Neural progenitor cell (in vitro differentiated cells): ENCODE data around the gene MYOF. TPM values are rescaled to one million over a fixed set of nuclear protein-coding genes. Genes with fewer than 3 reads are reported as not detected.
"Not testable (repeated sequence)": the region's sequence is repeated elsewhere in the genome, so short reads cannot be mapped to it uniquely, and the experiment has no call there.

Experiments
- DNase-seq: peaks from one replicate; pipeline ENCODE4 v3.0.0-alpha.2; 2016; ENCODE audit warnings: low spot score
- H2AFZ ChIP-seq: fragments of 200-600 bp; sonication (generic); replicated peaks from 2 replicates; pipeline ENCODE4 v1.6.1; 2016; ENCODE audit warnings: antibody characterized with exemption
- H3F3A ChIP-seq: fragments of 200-600 bp; sonication (generic); 2 replicates; pipeline ENCODE4 v1.6.1; 2016; ENCODE audit warnings: antibody characterized with exemption, low read depth
- H3K27ac ChIP-seq: fragments of 200-600 bp; sonication (generic); 2 replicates; pipeline ENCODE4 v1.5.1; 2016; ENCODE audit warnings: mild to moderate bottlenecking
- H3K27me3 ChIP-seq: fragments of 200-600 bp; sonication (generic); 2 replicates; pipeline ENCODE4 v1.6.1; 2016; ENCODE audit warnings: mild to moderate bottlenecking, moderate library complexity
- H3K36me3 ChIP-seq: fragments of 200-600 bp; sonication (generic); 2 replicates; pipeline ENCODE4 v1.5.1; 2016
- H3K4me1 ChIP-seq: fragments of 200-600 bp; sonication (generic); 2 replicates; pipeline ENCODE4 v1.6.1; 2016; ENCODE audit warnings: mixed run types
- H3K4me2 ChIP-seq: fragments of 200-600 bp; sonication (generic); 2 replicates; pipeline ENCODE4 v1.6.1; 2016
- H3K4me3 ChIP-seq: fragments of 200-600 bp; sonication (generic); 2 replicates; pipeline ENCODE4 v1.5.1; 2016
- H3K79me2 ChIP-seq: fragments of 200-600 bp; sonication (generic); 2 replicates; pipeline ENCODE4 v1.6.1; 2016; ENCODE audit warnings: low read depth
- H3K9ac ChIP-seq: fragments of 200-600 bp; sonication (generic); 2 replicates; pipeline ENCODE4 v1.6.1; 2016
- H3K9me3 ChIP-seq: fragments of 200-600 bp; sonication (generic); 2 replicates; pipeline ENCODE4 v1.5.1; 2016; ENCODE audit warnings: low read depth
- H4K20me1 ChIP-seq: fragments of 200-600 bp; sonication (generic); 2 replicates; pipeline ENCODE4 v1.6.1; 2016; ENCODE audit warnings: low read depth
- H3K27ac Mint-ChIP-seq: 3 replicates; pipeline ENCODE4 v1.8.0; 2021; ENCODE audit warnings: mixed read lengths
- H3K27me3 Mint-ChIP-seq: 2 replicates; pipeline ENCODE4 v1.8.0; 2022; ENCODE audit warnings: low read depth, mild to moderate bottlenecking, inconsistent platforms, moderate library complexity, mixed read lengths; ENCODE audit not compliant: insufficient read depth
- H3K36me3 Mint-ChIP-seq: 3 replicates; pipeline ENCODE4 v1.8.0; 2021; ENCODE audit warnings: mixed read lengths
- H3K4me1 Mint-ChIP-seq: 3 replicates; pipeline ENCODE4 v1.8.0; 2021; ENCODE audit warnings: mixed read lengths
- H3K4me3 Mint-ChIP-seq: 3 replicates; pipeline ENCODE4 v1.8.0; 2021; ENCODE audit warnings: mild to moderate bottlenecking, moderate library complexity, mixed read lengths
- H3K9me3 Mint-ChIP-seq: 3 replicates; pipeline ENCODE4 v1.8.0; 2020; ENCODE audit warnings: mixed read lengths
- EZH2 ChIP-seq: fragments of 200-600 bp; sonication (generic); IDR thresholded peaks from 2 replicates; pipeline ENCODE4 v1.6.1; 2017; ENCODE audit warnings: antibody characterized with exemption, mild to moderate bottlenecking, moderate library complexity
- EZH2phosphoT487 ChIP-seq: fragments of 200-600 bp; sonication (generic); IDR thresholded peaks from 2 replicates; pipeline ENCODE4 v1.6.1; 2017; ENCODE audit warnings: antibody characterized with exemption
- total RNA-seq: library from RNA; depleted of rRNA; stranded (reverse); fragments of >200 nt; gene quantifications from 2 replicates; pipeline ENCODE4 v1.2.3, GENCODE V29; 2015; ENCODE audit warnings: low replicate concordance
- TF ChIP-seq, protein P1 (sequence below): fragments of 200-600 bp; sonication (generic); IDR thresholded peaks from 2 replicates; pipeline ENCODE4 v1.5.1; 2017; ENCODE audit warnings: antibody characterized with exemption, mild to moderate bottlenecking

Gene MYOF
- total RNA-seq, 1 donor from 2014 or later, result 1.6 TPM

DNA sequence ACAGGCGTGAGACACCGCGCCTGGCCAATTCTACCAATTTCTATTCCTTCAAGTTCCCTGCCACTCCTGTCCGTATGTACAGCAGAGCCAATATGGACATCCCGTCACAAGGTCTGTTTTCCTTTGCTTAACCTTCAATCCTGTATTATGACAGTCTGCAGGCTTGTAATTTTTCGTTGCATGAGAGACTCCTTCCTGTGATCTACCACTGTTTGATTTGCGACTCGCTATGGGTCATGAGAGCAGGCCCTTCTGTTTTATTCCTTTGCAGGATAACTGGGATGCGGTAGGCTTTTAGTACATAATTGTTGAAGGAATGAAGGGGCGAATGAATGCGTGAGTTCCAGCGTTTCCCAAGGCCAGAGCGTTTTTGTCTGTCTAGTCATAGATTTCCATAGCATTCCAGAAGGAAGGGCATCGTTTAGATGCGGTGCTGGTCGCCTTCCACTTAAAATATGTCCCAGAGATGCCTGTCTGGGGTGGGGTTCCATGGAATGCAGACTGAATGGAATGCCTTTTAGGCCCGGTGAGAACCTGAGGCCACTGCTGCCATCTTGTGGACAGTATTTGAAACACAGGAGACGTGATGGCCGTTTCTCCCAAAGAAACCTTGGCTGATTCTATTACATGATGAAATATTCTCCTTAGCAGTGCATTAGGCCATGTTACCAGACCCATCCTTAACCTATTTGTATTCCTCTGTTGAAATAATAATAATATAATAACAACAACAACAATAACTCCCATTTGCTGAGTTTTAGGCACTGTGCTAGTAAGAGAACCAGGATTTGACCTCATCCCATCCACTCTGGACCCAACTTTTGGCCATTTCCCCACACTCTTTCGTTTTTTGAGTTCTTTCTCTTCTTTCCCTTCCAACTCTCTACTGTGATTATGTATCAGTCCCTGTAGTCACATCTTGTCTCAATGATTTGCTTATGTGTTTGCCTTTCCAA lies 193.2 kb downstream of the MYOF start:
- Histone ChIP-seq H3K36me3 (no peaks in the 10 kb centered on the region), H3K79me2 (no peaks in the 10 kb centered on the region), H2AFZ (no peak overlapping the region), H3K9ac (no peak overlapping the region), H3K4me1 (no peaks in the 10 kb centered on the region), H3K27ac (no peak overlapping the region), H3K4me2 (no peak overlapping the region), H3F3A (peaks cover 6% of the 10 kb centered on the region), H3K9me3 (no peaks in the 10 kb centered on the region), H4K20me1 (no peaks in the 10 kb centered on the region), H3K4me3 (no peak overlapping the region), H3K27me3 (no peaks in the 10 kb centered on the region)
- Mint-ChIP-seq H3K27ac (no peak overlapping the region), H3K4me1 (peaks cover 4% of the 10 kb centered on the region), H3K4me3 (peak overlapping the region; percentile 3), H3K36me3 (no peaks in the 10 kb centered on the region), H3K27me3 (peaks cover 7% of the 10 kb centered on the region), H3K9me3 (no peaks in the 10 kb centered on the region)
- TF ChIP-seq, protein P1, sequence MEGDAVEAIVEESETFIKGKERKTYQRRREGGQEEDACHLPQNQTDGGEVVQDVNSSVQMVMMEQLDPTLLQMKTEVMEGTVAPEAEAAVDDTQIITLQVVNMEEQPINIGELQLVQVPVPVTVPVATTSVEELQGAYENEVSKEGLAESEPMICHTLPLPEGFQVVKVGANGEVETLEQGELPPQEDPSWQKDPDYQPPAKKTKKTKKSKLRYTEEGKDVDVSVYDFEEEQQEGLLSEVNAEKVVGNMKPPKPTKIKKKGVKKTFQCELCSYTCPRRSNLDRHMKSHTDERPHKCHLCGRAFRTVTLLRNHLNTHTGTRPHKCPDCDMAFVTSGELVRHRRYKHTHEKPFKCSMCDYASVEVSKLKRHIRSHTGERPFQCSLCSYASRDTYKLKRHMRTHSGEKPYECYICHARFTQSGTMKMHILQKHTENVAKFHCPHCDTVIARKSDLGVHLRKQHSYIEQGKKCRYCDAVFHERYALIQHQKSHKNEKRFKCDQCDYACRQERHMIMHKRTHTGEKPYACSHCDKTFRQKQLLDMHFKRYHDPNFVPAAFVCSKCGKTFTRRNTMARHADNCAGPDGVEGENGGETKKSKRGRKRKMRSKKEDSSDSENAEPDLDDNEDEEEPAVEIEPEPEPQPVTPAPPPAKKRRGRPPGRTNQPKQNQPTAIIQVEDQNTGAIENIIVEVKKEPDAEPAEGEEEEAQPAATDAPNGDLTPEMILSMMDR, result peak; percentile 90
- TF ChIP-seq EZH2, result no peak
- DNase-seq, result peak; percentile 90

DNA sequence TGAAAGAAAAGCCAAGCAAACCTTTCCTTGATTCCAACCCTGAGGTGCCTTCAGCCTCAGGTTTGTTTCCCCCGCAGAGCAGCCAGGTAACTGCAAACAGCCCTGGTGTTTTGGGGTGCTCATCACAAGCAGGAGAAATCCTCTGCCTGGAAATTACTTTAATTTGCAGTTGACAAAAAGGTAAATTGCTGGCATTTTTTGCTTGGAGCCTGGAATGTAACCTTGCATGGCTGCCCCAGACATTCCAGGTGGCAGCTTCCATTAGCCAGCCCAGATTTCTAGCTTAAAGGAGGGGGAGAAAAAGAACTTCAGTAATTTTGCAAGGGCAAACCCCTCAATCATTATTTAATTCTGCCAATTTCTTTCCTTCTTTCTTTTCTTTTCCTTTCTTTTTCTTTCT lies 194.4 kb downstream of the MYOF start:
- peaks cover 7% of the 10 kb centered on the region for H3K27me3 Mint-ChIP-seq
- peak; percentile 28 for DNase-seq
- no peak overlapping the region for H3K4me3 Mint-ChIP-seq
- H3K4me1 Mint-ChIP-seq, result peaks cover 4% of the 10 kb centered on the region
- Histone ChIP-seq H3K79me2 (no peaks in the 10 kb centered on the region), H2AFZ (no peak overlapping the region), H3F3A (peaks cover 6% of the 10 kb centered on the region), H3K27me3 (no peaks in the 10 kb centered on the region), H3K9ac (no peak overlapping the region), H3K4me1 (no peaks in the 10 kb centered on the region), H3K4me3 (no peak overlapping the region), H3K4me2 (no peak overlapping the region), H4K20me1 (no peaks in the 10 kb centered on the region), H3K9me3 (no peaks in the 10 kb centered on the region), H3K36me3 (no peaks in the 10 kb centered on the region), H3K27ac (no peak overlapping the region)
- no peaks in the 10 kb centered on the region for H3K36me3 Mint-ChIP-seq
- no peaks in the 10 kb centered on the region for H3K9me3 Mint-ChIP-seq
- no peak overlapping the region for H3K27ac Mint-ChIP-seq
- TF ChIP-seq EZH2phosphoT487 (no peak), EZH2 (no peak)
- TF ChIP-seq, protein P1, result no peak

DNA sequence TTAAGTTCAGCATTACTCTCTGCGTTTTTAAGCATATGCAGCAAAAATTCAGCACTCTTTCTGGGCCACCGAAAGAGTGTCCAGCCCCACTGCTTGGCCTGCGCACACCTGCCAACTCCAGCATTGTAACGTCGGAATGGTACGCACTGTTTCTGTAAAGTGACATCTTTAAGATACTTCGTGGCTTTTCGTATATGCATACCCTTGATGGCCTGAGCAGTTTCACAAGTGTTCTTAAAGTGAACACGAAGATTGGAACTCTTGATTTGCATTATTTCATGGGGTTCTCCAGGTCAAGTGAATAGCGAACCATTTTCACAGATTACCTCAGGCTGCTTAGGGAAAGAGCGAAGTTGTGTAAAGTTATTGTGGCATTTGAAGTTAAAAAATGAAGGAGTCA lies 197.9 kb downstream of the MYOF start:
- H3K79me2 ChIP-seq, H3K9ac ChIP-seq, H3K27ac ChIP-seq, H3K27me3 Mint-ChIP-seq, H3K27ac Mint-ChIP-seq, H3K9me3 Mint-ChIP-seq, H3K4me2 ChIP-seq, H3K9me3 ChIP-seq, H3K27me3 ChIP-seq, H3K4me3 ChIP-seq, H3K36me3 Mint-ChIP-seq, DNase-seq, H2AFZ ChIP-seq, H3K36me3 ChIP-seq, H3K4me3 Mint-ChIP-seq: not testable (repeated sequence)
- peaks cover 15% of the 10 kb centered on the region for H3K4me1 Mint-ChIP-seq
- H4K20me1 ChIP-seq, result peaks cover 13% of the 10 kb centered on the region
- peaks cover 34% of the 10 kb centered on the region for H3F3A ChIP-seq
- peaks cover 21% of the 10 kb centered on the region for H3K4me1 ChIP-seq

DNA sequence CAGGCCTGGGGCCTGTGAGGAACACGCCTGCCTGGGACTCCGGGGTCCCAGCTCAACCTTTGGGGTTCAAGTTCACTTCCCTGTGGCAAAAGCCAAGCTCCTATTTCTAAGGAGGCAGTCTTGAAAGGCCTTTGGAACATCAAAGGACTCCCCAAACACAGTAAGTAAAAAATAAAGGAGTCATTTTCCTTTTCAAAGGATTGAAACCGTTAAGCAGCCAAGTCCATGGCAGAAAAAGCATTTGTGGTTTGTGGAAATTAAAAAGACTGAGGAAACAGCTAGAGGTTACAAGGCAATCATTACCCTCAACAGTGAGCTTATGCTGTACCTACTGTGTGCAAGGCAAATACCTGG lies 200.8 kb downstream of the MYOF start:
- no peak overlapping the region for H3K4me3 Mint-ChIP-seq
- Histone ChIP-seq H3K27me3 (no peaks in the 10 kb centered on the region), H4K20me1 (peaks cover 13% of the 10 kb centered on the region), H3K4me2 (peak overlapping the region; percentile 72), H3K4me3 (no peak overlapping the region), H3K9me3 (no peaks in the 10 kb centered on the region), H3F3A (peaks cover 32% of the 10 kb centered on the region), H3K4me1 (peaks cover 21% of the 10 kb centered on the region), H3K79me2 (no peaks in the 10 kb centered on the region), H3K27ac (peak overlapping the region; percentile 23), H2AFZ (no peak overlapping the region), H3K9ac (no peak overlapping the region), H3K36me3 (no peaks in the 10 kb centered on the region)
- no peaks in the 10 kb centered on the region for H3K36me3 Mint-ChIP-seq
- DNase-seq, result no peak
- peaks cover 13% of the 10 kb centered on the region for H3K4me1 Mint-ChIP-seq
- H3K27me3 Mint-ChIP-seq, result peaks cover 6% of the 10 kb centered on the region
- peaks cover 2% of the 10 kb centered on the region for H3K9me3 Mint-ChIP-seq
- TF ChIP-seq, protein P1, result no peak
- TF ChIP-seq EZH2phosphoT487, result no peak
- no peak for TF ChIP-seq EZH2
- H3K27ac Mint-ChIP-seq, result no peak overlapping the region
